ENCODE results near the gene LNP1. TPM values are rescaled to one million over a fixed set of nuclear protein-coding genes. Genes with fewer than 3 reads are reported as not detected.
"Not testable (repeated sequence)": the region's sequence is repeated elsewhere in the genome, so short reads cannot be mapped to it uniquely, and the experiment has no call there.

Gene LNP1
- 1 to 10 TPM; 2.2 to 3.6 (median 3.1) TPM for total RNA-seq
- 1 to 10 TPM in 2 of 3 donors, under 1 TPM in 1; 0.69 to 3.0 (median 1.5) TPM for polyA plus RNA-seq

GRCh38 chr3:100400780-100401673, at the start of gene LNP1, which contains the start of gene TOMM70:
Gene LNP1, plus strand, starts transcription at chr3:100401539. Its CDS starts 28,191 bp downstream, at chr3:100429730.
Gene TOMM70, minus strand, starts transcription at chr3:100401089. Its CDS starts 140 bp downstream, at chr3:100400949.
- Histone ChIP-seq H3K27me3 (no peaks in the 10 kb centered on the region), H3K9me3 (no peaks in the 10 kb centered on the region), H3K36me3 (no peaks in the 10 kb centered on the region), H3K27ac (peak within 1 kb of the TSS; percentile 89 to 98 (median 91)), H3K4me1 (peaks cover 0 to 63% (median 38%) of the 10 kb centered on the region in 4 donors), H3K4me3 (peak within 1 kb of the TSS; percentile 77 to 99 (median 87))
- intact Hi-C loops (cut with DNase I) = loop anchor here (2.0 to 5.0 kb wide), 2 partner anchors 92 to 306 kb away; partner anchors contain the start of genes TFG and TMEM45A
- WGBS, 2 donors = 0 to 1% methylated on average over 64 of the region's 64 CpGs
- TF ChIP-seq POLR2A (IDR thresholded peaks at IDR 0.05) = peak; percentile 69 to 72
- peak; percentile 73 to 91 (median 86) for TF ChIP-seq POLR2AphosphoS5 (IDR thresholded peaks at IDR 0.05)
- TF ChIP-seq CTCF (IDR thresholded peaks at IDR 0.05) = no peak
- TF ChIP-seq EP300 (IDR thresholded peaks at IDR 0.05) = no peak
- DNase-seq = peak; percentile 98

GRCh38 chr3:100351770-100352169, 49.6 kb upstream of the LNP1 start:
- intact Hi-C loops (cut with DNase I); H3K4me3 ChIP-seq; H3K27ac ChIP-seq; H3K9me3 ChIP-seq; DNase-seq; H3K4me1 ChIP-seq; H3K27me3 ChIP-seq: not testable (repeated sequence)
- H3K36me3 ChIP-seq = peaks cover 16 to 88% (median 30%) of the 10 kb centered on the region in 4 donors
- 94 to 100% methylated on average over 1 to 2 of the region's 2 CpGs for WGBS, 2 donors

GRCh38 chr3:100352296-100353231, 48.8 kb upstream of the LNP1 start:
- TF ChIP-seq CTCF (IDR thresholded peaks at IDR 0.05) (no peak), POLR2AphosphoS5 (IDR thresholded peaks at IDR 0.05) (no peak), POLR2A (IDR thresholded peaks at IDR 0.05) (no peak), EP300 (IDR thresholded peaks at IDR 0.05) (no peak)
- Histone ChIP-seq H3K27ac (no peak overlapping the region), H3K4me1 (no peaks in the 10 kb centered on the region), H3K4me3 (no peak overlapping the region), H3K9me3 (no peaks in the 10 kb centered on the region), H3K36me3 (peaks cover 16 to 88% (median 30%) of the 10 kb centered on the region in 4 donors), H3K27me3 (no peaks in the 10 kb centered on the region)
- intact Hi-C loops (cut with DNase I) = no loop called here
- WGBS, 2 donors = 96% methylated on average over 10 of the region's 10 CpGs
- no peak for DNase-seq

GRCh38 chr3:100354850-100355249, 46.5 kb upstream of the LNP1 start:
- DNase-seq = no peak
- intact Hi-C loops (cut with DNase I) = no loop called here
- 96 to 98% methylated on average over 3 of the region's 3 CpGs for WGBS, 2 donors

More at GRCh38 chr3:100354850-100355249, 46.5 kb upstream of the LNP1 start:
- no peaks in the 10 kb centered on the region for H3K27me3 ChIP-seq
- no peak overlapping the region for H3K4me3 ChIP-seq
- peaks cover 6 to 71% (median 19%) of the 10 kb centered on the region in 4 donors for H3K36me3 ChIP-seq
- H3K27ac ChIP-seq = no peak overlapping the region
- TF ChIP-seq POLR2AphosphoS5 (IDR thresholded peaks at IDR 0.05) = no peak
- TF ChIP-seq CTCF (IDR thresholded peaks at IDR 0.05) = no peak
- TF ChIP-seq EP300 (IDR thresholded peaks at IDR 0.05) = no peak
- no peak for TF ChIP-seq POLR2A (IDR thresholded peaks at IDR 0.05)
- H3K4me1 ChIP-seq = no peaks in the 10 kb centered on the region
- H3K9me3 ChIP-seq = no peaks in the 10 kb centered on the region
